AG04449 (cell line): ENCODE data around the gene TBX18.

Source experiments
- CTCF ChIA-PET: fragments of 350-600 bp; formaldehyde crosslinking; extraction: SDS; loops from one replicate; lab custom pipeline; 2021; ENCODE audit warnings: antibody characterized with exemption; lab: Yijun Ruan, JAX
- POLR2A ChIA-PET: fragments of 400-600, 350-600 bp; formaldehyde crosslinking; extraction: SDS; loops from one replicate; lab custom pipeline; 2020; ENCODE audit warnings: antibody characterized with exemption, inconsistent platforms; lab: Yijun Ruan, JAX
- DNase-seq: peaks from one replicate; pipeline ENCODE4 v3.0.0-alpha.2; 2010; ENCODE audit warnings: low read depth, low spot score
- H3K4me3 ChIP-seq: 2 replicates; pipeline ENCODE4 v1.5.1; 2011; ENCODE audit warnings: low read depth, mild to moderate bottlenecking, control low read depth, low read length
- CTCF ChIP-seq: IDR thresholded peaks from one replicate; pipeline ENCODE4 v1.5.1; 2011; ENCODE audit warnings: mild to moderate bottlenecking, moderate library complexity, low read length, control low read depth, inconsistent platforms; ENCODE audit not compliant: insufficient read depth; ENCODE audit errors: missing control alignments

TBX18 gene

DNA sequence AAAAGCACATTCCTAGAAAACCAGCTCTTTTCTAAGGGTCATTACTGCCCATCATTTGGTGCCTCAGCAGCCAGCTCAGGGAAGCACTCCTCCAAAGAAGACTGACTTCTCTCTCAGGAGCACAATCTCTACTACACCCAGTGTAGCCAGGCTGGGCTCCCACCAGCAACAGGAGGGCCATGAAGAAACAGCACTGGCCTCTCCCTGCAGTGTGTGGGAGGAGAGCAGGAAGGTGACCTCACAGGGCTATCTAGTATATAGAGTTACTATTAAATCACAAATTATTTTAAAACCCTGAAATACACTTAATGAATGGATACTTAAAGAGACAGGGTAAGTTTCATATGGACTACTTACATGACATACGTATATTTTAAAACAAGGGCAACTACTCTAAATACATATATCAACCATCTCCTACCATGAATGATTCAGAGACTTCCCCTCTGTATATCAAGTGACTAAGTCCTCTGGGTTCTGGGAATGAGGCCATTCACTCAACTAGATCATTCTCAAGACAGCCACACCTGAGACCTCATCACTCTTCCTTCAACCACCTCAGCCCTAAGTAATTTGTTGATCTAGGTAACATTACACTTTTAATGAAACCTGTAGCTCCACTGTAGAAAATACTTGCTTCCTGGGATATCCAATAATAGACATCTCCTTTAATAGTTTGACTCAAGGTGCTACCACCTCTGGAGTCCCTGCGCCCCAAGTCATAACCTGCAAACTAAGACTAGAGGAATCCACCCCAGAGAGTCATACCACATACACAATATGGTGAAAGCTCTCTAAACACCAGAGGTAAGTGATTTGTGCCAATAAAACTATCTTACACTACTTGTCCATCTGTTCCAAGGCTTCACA is 25.2 kb downstream of the TBX18 start:
- TF ChIP-seq CTCF, result no peak
- CTCF ChIA-PET, result interaction anchor here (1.1 to 3.3 kb wide), 4 partner anchors 11 to 584 kb away, joined by 3 to 12 read pairs (median 4); no protein-coding TSS in a partner anchor
- POLR2A ChIA-PET, result no interaction called here
- DNase-seq, result no peak
- no peak overlapping the region for H3K4me3 ChIP-seq

- ChIA-PET POLR2A (no interaction called here), CTCF (no interaction called here)
- no peak for TF ChIP-seq CTCF
- DNase-seq, result no peak
- H3K4me3 ChIP-seq, result no peak overlapping the region
These were observed 30.5 kb downstream of the TBX18 start for GRCh38 chr6:84733889-84734288.

GRCh38 chr6:84731901-84732300 is 32.5 kb downstream of the TBX18 start:
- ChIA-PET POLR2A (no interaction called here), CTCF (no interaction called here)
- no peak overlapping the region for H3K4me3 ChIP-seq
- no peak for TF ChIP-seq CTCF
- no peak for DNase-seq

DNA sequence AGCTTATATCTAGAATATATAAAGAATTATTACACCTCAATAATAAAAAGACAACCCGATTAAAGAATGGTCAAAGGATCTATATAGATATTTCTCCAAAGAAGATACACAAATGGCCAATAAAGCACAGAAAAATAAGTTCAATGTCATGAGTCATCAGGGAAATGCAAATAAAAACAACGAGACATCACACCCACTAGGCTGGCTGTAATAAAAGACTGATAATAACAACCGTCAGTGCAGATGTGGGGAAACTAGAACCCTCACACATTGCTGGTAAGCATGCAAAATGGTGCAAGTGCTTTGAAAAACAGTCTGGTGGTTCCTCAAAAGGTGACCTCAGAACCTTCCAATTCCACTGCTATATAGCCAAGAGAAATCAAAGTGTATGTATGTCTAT is 33.0 kb downstream of the TBX18 start:
- POLR2A ChIA-PET, result no interaction called here
- CTCF ChIA-PET, result no interaction called here
- no peak overlapping the region for H3K4me3 ChIP-seq
- no peak for TF ChIP-seq CTCF
- DNase-seq, result no peak

GRCh38 chr6:84728602-84729001 is 35.8 kb downstream of the TBX18 start:
- no peak for DNase-seq
- peak; percentile 15 for TF ChIP-seq CTCF
- no peak overlapping the region for H3K4me3 ChIP-seq
- ChIA-PET CTCF (interaction anchor here (0.6 to 1.9 kb wide), 7 partner anchors 11 to 508 kb away, joined by 3 to 12 read pairs (median 3); partner anchors contain the start of gene CEP162), POLR2A (no interaction called here)

DNA sequence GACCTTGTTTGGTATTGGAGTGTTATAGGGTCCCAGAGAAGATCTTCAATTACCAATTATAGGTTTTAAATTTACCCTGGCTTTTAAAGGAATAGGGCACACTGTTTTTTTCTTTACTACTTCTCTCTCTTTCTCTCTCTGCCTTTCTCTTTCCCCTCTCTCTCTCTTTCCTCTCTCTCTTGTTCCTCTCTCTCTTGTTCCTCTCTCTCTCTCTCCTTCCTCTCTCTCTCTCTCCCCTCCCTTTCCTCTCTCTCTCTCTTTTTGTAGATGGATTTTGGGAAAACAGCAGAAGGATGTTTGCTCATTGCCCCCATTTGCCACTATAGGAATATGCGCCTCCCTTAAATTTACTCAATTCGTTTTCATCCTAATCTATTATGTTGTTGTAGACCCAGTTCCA is 45.2 kb downstream of the TBX18 start:
- TF ChIP-seq CTCF, result no peak
- POLR2A ChIA-PET, result no interaction called here
- no peak overlapping the region for H3K4me3 ChIP-seq
- no peak for DNase-seq
- CTCF ChIA-PET, result no interaction called here
